SK-N-MC (cell line): ENCODE measurements around the gene OARD1.

Experiments
- EZH2 ChIP-seq: fragments of 200-600 bp; sonication (generic); IDR thresholded peaks from one replicate; pipeline ENCODE4 v1.6.1; 2017; ENCODE audit warnings: antibody characterized with exemption
- FOXP2 ChIP-seq: optimal IDR thresholded peaks from 2 replicates; pipeline ENCODE3; 2011; ENCODE audit warnings: mild to moderate bottlenecking, moderate library complexity; ENCODE audit not compliant: insufficient read depth; ENCODE audit errors: extremely low read length, control extremely low read depth
- POLR2AphosphoS5 ChIP-seq: IDR thresholded peaks from 2 replicates; pipeline ENCODE4 v1.6.1; 2012; ENCODE audit warnings: mild to moderate bottlenecking, low read depth, low read length, borderline replicate concordance

DNA sequence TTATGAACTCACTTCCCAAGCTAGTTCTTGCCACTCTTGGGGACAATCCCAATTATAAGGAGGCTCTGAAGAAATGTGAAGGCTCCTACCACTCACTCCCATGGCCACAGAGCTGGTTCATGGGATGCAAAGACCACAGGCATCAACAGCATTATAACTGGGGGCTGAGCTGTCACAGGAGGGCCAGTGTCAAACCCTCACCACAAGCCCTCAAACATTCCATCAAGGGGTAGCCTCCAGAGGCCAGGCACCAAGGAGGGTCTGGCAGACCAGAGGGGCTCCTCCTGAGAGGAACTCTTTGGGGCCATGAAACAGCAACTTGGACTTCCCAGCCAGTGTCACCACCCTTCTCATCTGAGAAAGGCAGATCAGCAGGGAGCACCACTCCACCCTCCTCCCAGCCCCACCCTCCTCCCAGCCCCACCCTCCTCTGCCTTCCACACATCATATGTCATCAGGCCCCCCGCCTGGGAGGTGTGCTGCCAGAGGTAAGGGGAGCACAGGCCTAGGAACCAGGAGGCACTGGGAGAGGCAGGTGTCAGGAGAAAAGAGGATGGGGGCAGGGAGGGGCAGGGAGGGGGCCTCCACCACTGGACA, 31.1 kb downstream of the OARD1 start:
- no peak for TF ChIP-seq EZH2
- no peak for TF ChIP-seq POLR2AphosphoS5
- no peak for TF ChIP-seq FOXP2
